ENCODE measurements around the gene FER.

FER gene

GRCh38 chr5:108925073-108925472 is 177.4 kb downstream of the FER start:
- POLR2A ChIA-PET, result interaction anchor here (0.6 kb wide), 1 partner anchor 177 kb away, joined by 3 read pairs; no protein-coding TSS in a partner anchor
- H3K4me3 ChIP-seq (ENCODE audit: low read depth, low read length), result no peak overlapping the region
- no peak for TF ChIP-seq CTCF (IDR thresholded peaks at IDR 0.05; ENCODE audit: insufficient read depth, low read length, missing control alignments)
- CTCF ChIA-PET, result no interaction called here
- DNase-seq (ENCODE audit: low read depth, low spot score), result no peak

DNA sequence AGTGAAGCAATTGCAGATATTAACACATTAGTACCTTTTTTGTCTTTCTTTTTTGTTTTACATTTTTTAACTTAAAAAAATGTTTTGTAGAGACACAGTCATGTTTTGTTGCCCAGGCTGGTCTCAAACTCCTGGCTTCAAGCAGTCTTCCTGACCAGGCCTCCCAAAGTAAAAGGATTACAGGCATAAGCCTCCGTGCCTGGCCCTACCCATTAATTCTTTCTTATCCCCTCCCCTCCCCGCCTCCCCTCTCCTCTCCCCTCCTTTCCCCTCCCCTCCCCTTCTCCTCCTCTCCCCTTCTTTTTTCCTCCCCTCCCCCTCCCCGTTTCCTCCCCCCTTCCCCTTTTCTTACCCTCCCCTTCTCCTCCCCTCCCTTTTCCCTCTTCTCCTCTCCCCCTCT is 182.4 kb downstream of the FER start:
- POLR2A ChIA-PET, result no interaction called here
- DNase-seq (ENCODE audit: low read depth, low spot score), result no peak
- CTCF ChIA-PET, result no interaction called here
- TF ChIP-seq CTCF (IDR thresholded peaks at IDR 0.05; ENCODE audit: insufficient read depth, low read length, missing control alignments), result no peak
- H3K4me3 ChIP-seq (ENCODE audit: low read depth, low read length), result no peak overlapping the region

GRCh38 chr5:108935611-108936010 is 187.9 kb downstream of the FER start:
- no peak for TF ChIP-seq CTCF (IDR thresholded peaks at IDR 0.05; ENCODE audit: insufficient read depth, low read length, missing control alignments)
- ChIA-PET POLR2A (no interaction called here), CTCF (no interaction called here)
- DNase-seq (ENCODE audit: low read depth, low spot score), result no peak
- H3K4me3 ChIP-seq (ENCODE audit: low read depth, low read length), result no peak overlapping the region

DNA sequence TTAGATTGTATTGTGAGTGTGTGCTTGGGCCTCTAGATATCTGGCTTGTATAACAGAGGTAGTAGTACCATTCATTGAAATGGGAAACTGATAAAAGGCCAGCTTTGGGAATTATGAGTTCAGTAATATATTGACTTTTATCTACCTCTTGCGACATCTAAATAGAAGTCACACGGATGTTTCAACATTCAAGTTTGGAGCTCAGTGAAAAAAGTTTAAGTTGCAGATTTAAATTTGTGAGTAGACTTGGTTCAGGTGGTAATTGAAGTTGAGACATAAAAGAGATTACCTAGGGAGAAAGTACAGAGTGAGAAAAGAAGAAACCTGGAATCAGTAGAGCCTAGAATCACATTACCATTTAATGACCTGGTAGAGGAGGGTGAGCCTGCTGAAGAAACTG is 189.5 kb downstream of the FER start:
- no peak for TF ChIP-seq CTCF (IDR thresholded peaks at IDR 0.05; ENCODE audit: insufficient read depth, low read length, missing control alignments)
- ChIA-PET CTCF (no interaction called here), POLR2A (no interaction called here)
- H3K4me3 ChIP-seq (ENCODE audit: low read depth, low read length), result no peak overlapping the region
- no peak for DNase-seq (ENCODE audit: low read depth, low spot score)

DNA sequence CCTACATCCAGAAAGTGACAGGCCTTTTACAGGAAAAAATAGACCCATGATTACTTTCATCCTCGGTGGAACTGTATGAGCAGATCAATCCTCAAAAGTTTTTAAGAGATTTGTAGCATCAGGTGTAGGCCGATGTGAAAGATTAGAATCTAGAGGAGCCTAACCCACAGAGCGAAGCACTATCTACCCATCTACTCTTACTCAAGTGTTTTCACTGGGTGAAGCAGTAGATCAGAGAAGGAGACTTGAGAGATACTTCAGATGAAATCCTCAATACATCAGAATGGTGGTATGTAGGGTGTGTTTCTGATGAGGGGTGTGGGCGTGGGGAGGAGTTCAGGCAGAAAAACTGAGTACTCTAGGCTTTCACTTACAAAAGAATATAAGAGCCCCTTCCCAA is 192.8 kb downstream of the FER start:
- POLR2A ChIA-PET, result no interaction called here
- no peak for DNase-seq (ENCODE audit: low read depth, low spot score)
- H3K4me3 ChIP-seq (ENCODE audit: low read depth, low read length), result no peak overlapping the region
- CTCF ChIA-PET, result no interaction called here
- TF ChIP-seq CTCF (IDR thresholded peaks at IDR 0.05; ENCODE audit: insufficient read depth, low read length, missing control alignments), result no peak

- DNase-seq (ENCODE audit: low read depth, low spot score), result no peak
- POLR2A ChIA-PET, result no interaction called here
- no peak overlapping the region for H3K4me3 ChIP-seq (ENCODE audit: low read depth, low read length)
- CTCF ChIA-PET, result no interaction called here
- no peak for TF ChIP-seq CTCF (IDR thresholded peaks at IDR 0.05; ENCODE audit: insufficient read depth, low read length, missing control alignments)
Measured at GRCh38 chr5:108941746-108942145, 194.0 kb downstream of the FER start.
